PFSK-1 (cell line): ENCODE measurements around the gene PCA3.

ENCODE experiments used
- POLR2AphosphoS5 ChIP-seq: IDR thresholded peaks from 2 replicates; pipeline ENCODE4 v1.6.1; 2012; ENCODE audit warnings: low read depth, mild to moderate bottlenecking, control low read depth, low read length, moderate library complexity
- REST ChIP-seq, 2 experiments: IDR thresholded peaks; 2 replicates each; pipeline versions ENCODE4 v1.6.1 to v1.8.0; 2011 to 2012; ENCODE audit warnings: low read depth in 2 of 2, low read length in 2 of 2, control low read depth in 1 of 2, inconsistent platforms in 1 of 2, mild to moderate bottlenecking in 1 of 2, moderate library complexity in 1 of 2; ENCODE audit not compliant: insufficient read depth in 1 of 2
- SIN3A ChIP-seq: IDR thresholded peaks from 2 replicates; pipeline ENCODE4 v1.6.1; 2012; ENCODE audit warnings: mild to moderate bottlenecking, low read length, moderate library complexity, borderline replicate concordance; ENCODE audit not compliant: insufficient read depth
- TAF1 ChIP-seq: IDR thresholded peaks from 2 replicates; pipeline ENCODE4 v1.6.1; 2012; ENCODE audit warnings: low read length, control low read depth, borderline replicate concordance; ENCODE audit not compliant: insufficient read depth

- TF ChIP-seq TAF1, result no peak
- TF ChIP-seq POLR2AphosphoS5, result no peak
- TF ChIP-seq REST (IDR thresholded peaks at IDR 0.05; ENCODE audit: insufficient read depth in 1 of 2, low read depth in 2 of 2, low read length in 2 of 2), result no peak
- no peak for TF ChIP-seq SIN3A
Measured at GRCh38 chr9:76725885-76726284, 38.4 kb upstream of the PCA3 start.
